Renal cortex interstitium (tissue), 11 donors: ENCODE results near the gene GRM5. TPM values are rescaled to one million over a fixed set of nuclear protein-coding genes. Genes with fewer than 3 reads are reported as not detected.
"Not testable (repeated sequence)": the region's sequence is repeated elsewhere in the genome, so short reads cannot be mapped to it uniquely, and the experiment has no call there.

ENCODE experiments used
- DNase-seq, 11 donors: peaks; one replicate each; pipeline ENCODE4 v3.0.0-alpha.2; 2013; ENCODE audit warnings: low read depth in 9 of 11, low spot score in 4 of 11; ENCODE audit errors: extremely low read depth in 1 of 11
- polyA plus RNA-seq, 3 donors: library from polyadenylated mRNA; unstranded; fragments of 120-200 nt; gene quantifications; one replicate each; pipeline ENCODE4 v1.2.1, GENCODE V29; 2013; ENCODE audit not compliant: insufficient read length in 3 of 3

Gene GRM5
- polyA plus RNA-seq, 3 donors = 0.12 to 0.38 (median 0.19) TPM

- not testable (repeated sequence) for DNase-seq
These were observed 64.9 kb downstream of the GRM5 start for GRCh38 chr11:89000852-89001251.

GRCh38 chr11:88979641-88980040, 86.1 kb downstream of the GRM5 start:
- no peak for DNase-seq

- DNase-seq = not testable (repeated sequence)
These were observed 86.8 kb downstream of the GRM5 start for GRCh38 chr11:88978992-88979391.

GRCh38 chr11:88975441-88975840, 90.3 kb downstream of the GRM5 start:
- DNase-seq = not testable (repeated sequence)

- DNase-seq = no peak
These were observed 93.6 kb downstream of the GRM5 start for GRCh38 chr11:88972210-88972609.

- DNase-seq = not testable (repeated sequence)
These were observed 104.2 kb downstream of the GRM5 start for GRCh38 chr11:88961621-88962020.

- DNase-seq = not testable (repeated sequence)
These were observed 105.9 kb downstream of the GRM5 start for GRCh38 chr11:88959857-88960256.

- no peak for DNase-seq
These were observed 114.8 kb downstream of the GRM5 start for GRCh38 chr11:88950975-88951374.

- DNase-seq = not testable (repeated sequence)
These were observed 116.9 kb downstream of the GRM5 start for GRCh38 chr11:88948908-88949307.

- not testable (repeated sequence) for DNase-seq
These were observed 117.8 kb downstream of the GRM5 start for GRCh38 chr11:88947843-88948572.

GRCh38 chr11:88929665-88930064, 136.1 kb downstream of the GRM5 start:
- not testable (repeated sequence) for DNase-seq

GRCh38 chr11:88917065-88917464, 148.7 kb downstream of the GRM5 start:
- not testable (repeated sequence) for DNase-seq

GRCh38 chr11:88909500-88909899, 156.3 kb downstream of the GRM5 start:
- DNase-seq = no peak

GRCh38 chr11:88901436-88901835, 164.3 kb downstream of the GRM5 start:
- not testable (repeated sequence) for DNase-seq

GRCh38 chr11:88888855-88889254, 176.9 kb downstream of the GRM5 start:
- not testable (repeated sequence) for DNase-seq

GRCh38 chr11:88886796-88887195, 179.0 kb downstream of the GRM5 start:
- no peak for DNase-seq

GRCh38 chr11:88882800-88883199, 183.0 kb downstream of the GRM5 start:
- not testable (repeated sequence) for DNase-seq

GRCh38 chr11:88861618-88862017, 204.2 kb downstream of the GRM5 start:
- DNase-seq = no peak

GRCh38 chr11:88860431-88860830, 205.4 kb downstream of the GRM5 start:
- DNase-seq = peak in 2 of 11 donors; percentile 0 to 2

GRCh38 chr11:88853963-88854362, 211.8 kb downstream of the GRM5 start:
- not testable (repeated sequence) for DNase-seq

- DNase-seq = not testable (repeated sequence)
These were observed 214.2 kb downstream of the GRM5 start for GRCh38 chr11:88851547-88851946.
